ENCODE measurements around the gene FTO.
A peak's percentile ranks its signal among the peaks of the same experiment; 100 is the strongest.

Gene FTO

GRCh38 chr16:54140057-54140787 lies 436.3 kb downstream of the FTO start:
- peak in 1 of 3 donors; percentile 11 for DNase-seq

GRCh38 chr16:54140788-54141136 lies 436.8 kb downstream of the FTO start:
- DNase-seq, result peak in 1 of 3 donors; percentile 11

GRCh38 chr16:54142787-54143186 lies 438.8 kb downstream of the FTO start:
- DNase-seq, result no peak

GRCh38 chr16:54143410-54143809 lies 439.5 kb downstream of the FTO start:
- DNase-seq, result peak in 1 of 3 donors; percentile 1

- DNase-seq, result peak in 1 of 3 donors; percentile 15
Observed at GRCh38 chr16:54143934-54144571, 440.1 kb downstream of the FTO start.

DNA sequence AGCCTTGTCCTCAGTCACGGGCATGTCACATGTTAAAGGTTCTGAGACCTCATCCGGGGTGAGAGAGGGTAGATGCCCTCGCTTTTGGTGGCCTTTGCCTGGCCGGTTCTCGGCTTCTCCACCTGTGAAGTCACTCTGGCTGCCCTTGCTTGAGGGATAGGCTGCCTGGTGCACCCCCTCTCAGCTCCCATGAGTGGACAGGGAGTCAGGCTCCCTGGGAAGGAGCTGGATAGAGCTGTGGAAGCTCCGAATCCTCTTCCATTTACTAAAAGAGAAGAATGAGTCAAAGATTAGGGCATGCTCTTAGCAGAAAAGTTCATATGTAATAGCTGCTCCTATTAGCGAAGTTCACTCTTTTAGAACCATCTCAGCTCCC lies 440.6 kb downstream of the FTO start:
- DNase-seq, result peak in 1 of 3 donors; percentile 0

- no peak for DNase-seq
Observed at GRCh38 chr16:54145881-54146280, 441.9 kb downstream of the FTO start.

DNA sequence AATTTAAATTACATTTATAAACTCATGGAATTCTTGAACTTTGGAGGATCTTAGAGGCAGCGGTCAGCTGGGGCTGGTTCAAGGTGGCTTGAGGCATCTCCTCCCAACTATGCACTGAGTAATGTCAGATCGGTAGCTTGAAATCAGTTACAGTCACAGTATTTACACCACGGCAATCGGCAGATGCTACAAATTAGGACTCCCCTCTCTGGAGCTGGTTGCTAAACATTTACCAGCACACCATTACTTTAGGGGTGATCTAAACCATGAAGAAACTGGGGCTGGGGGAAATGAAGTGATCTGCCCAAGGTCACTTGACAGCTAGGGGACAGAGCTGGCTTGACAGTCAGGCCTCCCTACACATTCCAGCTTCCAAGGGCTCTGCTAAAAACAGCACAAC lies 445.0 kb downstream of the FTO start:
- no peak for DNase-seq

DNA sequence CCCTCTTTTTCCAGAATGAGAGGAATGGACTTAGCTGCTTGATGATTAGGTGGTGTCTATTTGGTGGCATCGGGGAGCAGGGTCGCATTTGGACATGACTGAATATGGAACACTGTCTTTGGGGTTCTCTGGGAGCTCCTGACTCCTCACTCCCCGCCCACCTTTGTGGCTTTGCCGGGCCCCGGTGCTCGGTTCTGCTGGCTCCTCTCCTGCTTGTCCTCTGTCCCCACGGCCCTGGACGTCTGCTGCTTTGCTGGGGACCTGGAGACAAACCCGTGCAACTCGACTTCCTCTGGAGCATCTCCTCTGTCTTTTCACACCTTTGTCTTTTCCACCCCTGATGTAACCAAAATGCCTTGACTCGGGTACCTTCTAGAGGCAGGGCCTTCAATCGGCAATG lies 446.9 kb downstream of the FTO start:
- no peak for DNase-seq

DNA sequence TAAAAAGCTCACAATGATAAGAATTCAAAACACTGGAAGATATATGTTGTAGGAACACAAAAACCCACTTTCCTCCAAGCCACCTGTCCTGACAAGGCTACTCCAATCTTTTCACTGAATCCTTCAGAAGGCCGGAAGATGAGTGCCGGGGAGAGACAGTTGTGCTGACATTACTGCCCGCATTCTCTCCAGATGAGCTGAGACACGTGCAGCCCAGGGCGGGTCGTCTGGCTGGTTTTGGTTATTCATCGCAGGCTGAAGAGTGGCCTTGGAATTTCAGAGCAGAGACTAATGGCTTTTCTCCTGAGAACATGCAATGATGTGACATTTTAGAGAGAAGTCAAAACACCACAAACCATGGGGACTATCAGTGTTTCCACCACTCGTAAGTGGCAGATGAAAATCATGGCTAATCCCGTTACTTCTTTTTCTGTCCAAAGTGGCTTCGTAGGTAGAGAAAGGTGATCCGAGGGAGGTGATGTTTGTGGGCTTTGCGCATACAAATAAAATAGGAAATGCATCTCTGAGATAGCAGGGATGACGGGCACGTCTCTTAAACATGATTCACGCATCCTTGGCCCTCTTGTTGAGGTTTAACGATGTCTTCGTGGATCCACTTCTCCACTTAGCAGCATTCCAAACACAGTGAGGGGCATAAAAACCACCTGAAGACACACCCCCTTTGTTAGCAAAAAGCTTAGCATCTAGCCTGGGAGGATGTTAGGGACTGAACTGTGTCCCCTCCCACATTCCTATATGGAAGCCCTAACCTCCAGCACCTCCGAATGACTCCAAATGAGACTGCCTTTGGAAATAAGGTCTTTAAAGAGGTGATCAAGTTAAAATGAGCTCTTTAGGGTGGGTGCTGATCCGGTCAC lies 448.6 kb downstream of the FTO start:
- no peak for DNase-seq

GRCh38 chr16:54153240-54153934 lies 449.4 kb downstream of the FTO start:
- DNase-seq, result no peak

GRCh38 chr16:54156349-54156748 lies 452.4 kb downstream of the FTO start:
- no peak for DNase-seq

DNA sequence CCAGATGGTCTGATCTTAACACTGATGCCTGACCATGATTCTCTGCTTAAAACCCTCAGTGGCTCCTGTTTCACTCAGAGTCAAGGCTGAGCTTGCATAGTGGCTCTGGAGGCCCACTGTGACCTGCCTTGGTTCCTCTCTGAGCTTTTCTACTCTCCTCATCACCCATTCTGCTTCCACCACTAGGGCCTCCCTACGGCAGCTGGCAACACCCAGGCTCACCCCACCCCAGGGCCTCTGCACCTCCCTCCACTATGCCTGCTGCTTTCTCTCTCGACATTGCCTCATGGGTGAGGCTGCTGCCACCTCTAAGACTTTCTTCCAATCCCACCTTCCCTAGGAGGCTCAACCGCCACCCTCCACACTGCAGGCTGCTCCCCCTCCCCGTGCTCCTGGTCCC lies 455.0 kb downstream of the FTO start:
- DNase-seq, result no peak

DNA sequence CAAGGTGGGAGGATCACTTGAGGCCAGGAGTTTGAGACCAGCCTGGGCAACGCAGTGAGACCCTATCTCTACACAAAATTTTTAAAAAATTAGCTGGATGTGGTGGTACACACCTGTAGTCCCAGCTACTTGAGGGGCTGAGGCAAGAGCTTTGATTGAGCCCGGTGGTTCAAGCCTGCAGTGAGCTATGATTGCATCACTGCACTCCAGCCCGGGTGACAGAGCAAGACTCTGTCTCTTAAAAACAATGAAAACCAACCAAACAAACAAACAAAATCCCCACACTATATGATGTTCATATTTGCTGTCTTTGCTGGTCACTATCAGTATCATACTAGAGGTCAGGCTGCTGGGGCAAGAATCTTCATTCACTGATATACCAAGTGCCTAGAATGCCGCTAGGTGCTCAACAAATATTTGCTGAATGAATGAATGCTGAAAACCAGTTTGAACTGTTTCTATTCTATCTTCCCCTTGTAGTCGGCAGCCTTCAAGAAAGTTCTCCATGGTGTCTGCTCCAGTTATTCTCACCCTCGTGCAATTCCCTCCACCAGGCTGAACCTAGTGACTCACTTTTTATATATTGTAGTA lies 455.6 kb downstream of the FTO start:
- no peak for DNase-seq

GRCh38 chr16:54160252-54160860 lies 456.4 kb downstream of the FTO start:
- DNase-seq, result no peak

- no peak for DNase-seq
Observed at GRCh38 chr16:54160939-54161897, 457.3 kb downstream of the FTO start.

GRCh38 chr16:54163197-54163843 lies 459.4 kb downstream of the FTO start:
- no peak for DNase-seq

- no peak for DNase-seq
Observed at GRCh38 chr16:54164789-54165173, 460.8 kb downstream of the FTO start.

GRCh38 chr16:54165174-54165911 lies 461.4 kb downstream of the FTO start:
- DNase-seq, result no peak

Data from suppressor macrophage treated with lipopolysaccharide for 1 hour (primary cell).